ENCODE measurements around the gene CENPO.

DNA sequence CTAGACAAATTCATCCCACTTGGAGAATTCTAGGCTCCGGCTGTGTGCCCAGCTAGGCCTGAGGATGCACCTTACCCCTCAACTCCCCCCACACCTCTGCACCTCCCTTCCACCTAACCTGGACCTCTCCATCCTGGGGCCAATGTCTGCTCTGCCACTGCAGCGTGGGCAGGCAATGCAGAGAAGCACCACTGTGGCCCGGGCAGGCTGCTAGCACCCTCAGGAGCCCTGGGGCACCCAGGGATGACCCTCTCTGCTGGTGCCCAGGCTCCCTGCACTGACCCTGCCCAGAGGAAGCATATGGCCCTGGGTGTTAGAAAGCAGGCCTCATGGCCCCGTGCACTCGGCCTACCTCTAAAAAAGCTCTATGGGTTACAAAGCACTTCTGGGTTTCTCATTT lies 77.2 kb downstream of the CENPO start:
- TF ChIP-seq, protein P1, sequence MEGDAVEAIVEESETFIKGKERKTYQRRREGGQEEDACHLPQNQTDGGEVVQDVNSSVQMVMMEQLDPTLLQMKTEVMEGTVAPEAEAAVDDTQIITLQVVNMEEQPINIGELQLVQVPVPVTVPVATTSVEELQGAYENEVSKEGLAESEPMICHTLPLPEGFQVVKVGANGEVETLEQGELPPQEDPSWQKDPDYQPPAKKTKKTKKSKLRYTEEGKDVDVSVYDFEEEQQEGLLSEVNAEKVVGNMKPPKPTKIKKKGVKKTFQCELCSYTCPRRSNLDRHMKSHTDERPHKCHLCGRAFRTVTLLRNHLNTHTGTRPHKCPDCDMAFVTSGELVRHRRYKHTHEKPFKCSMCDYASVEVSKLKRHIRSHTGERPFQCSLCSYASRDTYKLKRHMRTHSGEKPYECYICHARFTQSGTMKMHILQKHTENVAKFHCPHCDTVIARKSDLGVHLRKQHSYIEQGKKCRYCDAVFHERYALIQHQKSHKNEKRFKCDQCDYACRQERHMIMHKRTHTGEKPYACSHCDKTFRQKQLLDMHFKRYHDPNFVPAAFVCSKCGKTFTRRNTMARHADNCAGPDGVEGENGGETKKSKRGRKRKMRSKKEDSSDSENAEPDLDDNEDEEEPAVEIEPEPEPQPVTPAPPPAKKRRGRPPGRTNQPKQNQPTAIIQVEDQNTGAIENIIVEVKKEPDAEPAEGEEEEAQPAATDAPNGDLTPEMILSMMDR (IDR thresholded peaks at IDR 0.05), result no peak
- no peak for TF ChIP-seq POLR2A (IDR thresholded peaks at IDR 0.05)

Data from thyroid gland (tissue), 4 donors.